ENCODE results near the gene MCM9. TPM values are rescaled to one million over a fixed set of nuclear protein-coding genes. Genes with fewer than 3 reads are reported as not detected.

The MCM9 gene
- polyA plus RNA-seq, 6 donors from 2014 or later, result 15.2 to 39.9 (median 22.3) TPM

- DNase-seq, result no peak
Observed at GRCh38 chr6:118865100-118865391, 69.9 kb downstream of the MCM9 start.

DNA sequence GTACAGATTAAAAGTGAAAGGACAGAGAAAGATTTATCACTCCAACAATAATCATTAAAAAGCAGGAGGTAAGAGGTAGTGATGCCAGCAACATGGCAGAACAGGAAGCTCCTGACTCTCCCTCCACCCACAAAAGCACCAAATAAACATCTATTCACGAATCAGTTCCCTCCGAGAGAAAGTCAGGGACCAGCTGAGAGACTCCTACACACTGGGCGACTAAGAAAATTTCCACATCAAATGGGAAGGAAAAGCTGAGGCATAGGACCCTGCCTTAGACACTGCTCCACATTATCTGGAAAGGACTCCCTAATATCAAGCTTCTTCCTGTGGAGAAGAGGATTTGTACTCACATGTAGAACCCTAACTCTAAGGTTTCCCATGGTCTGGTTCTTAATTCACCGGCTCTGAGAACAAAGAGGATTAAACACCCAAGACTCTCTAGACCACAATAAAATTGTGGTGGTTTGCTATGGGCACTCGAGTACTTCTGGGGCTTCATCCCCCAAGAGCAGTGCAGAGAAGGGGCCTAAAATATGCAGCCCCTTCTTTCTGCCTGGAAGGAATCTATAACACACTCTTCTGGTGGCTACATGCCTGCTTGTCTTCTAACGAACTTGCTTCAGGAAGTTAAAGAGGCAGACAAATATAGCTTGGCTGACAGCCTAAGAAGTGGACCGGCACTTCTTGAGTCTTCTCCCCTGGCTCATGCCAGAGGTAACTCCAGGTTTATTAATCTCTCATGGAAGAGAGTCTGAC lies 70.4 kb downstream of the MCM9 start:
- Mint-ChIP-seq H3K27ac (peak overlapping the region; percentile 62 to 93 (median 76)), H3K36me3 (peaks cover 29 to 33% of the 10 kb centered on the region in 2 donors), H3K4me1 (peaks cover 40 to 63% (median 48%) of the 10 kb centered on the region in 3 donors), H3K9me3 (peaks cover 8 to 32% (median 22%) of the 10 kb centered on the region in 7 donors), H3K27me3 (no peaks in the 10 kb centered on the region), H3K4me3 (peak overlapping the region; percentile 1 to 82 (median 62))
- ATAC-seq (ENCODE audit: low read depth in 2 of 2), result peak in 1 of 2 donors; percentile 36
- no peak for DNase-seq

More at GRCh38 chr6:118865100-118865391, 69.9 kb downstream of the MCM9 start:
- H3K27me3 Mint-ChIP-seq, result no peaks in the 10 kb centered on the region
- peak overlapping the region in 7 of 8 donors; percentile 1 to 82 (median 55) for H3K4me3 Mint-ChIP-seq
- peak overlapping the region in 5 of 6 donors; percentile 62 to 93 (median 73) for H3K27ac Mint-ChIP-seq
- H3K36me3 Mint-ChIP-seq, result peaks cover 30 to 35% of the 10 kb centered on the region in 2 donors
- peaks cover 8 to 34% (median 22%) of the 10 kb centered on the region in 7 donors for H3K9me3 Mint-ChIP-seq
- ATAC-seq (ENCODE audit: low read depth in 2 of 2), result peak in 1 of 2 donors; percentile 11
- H3K4me1 Mint-ChIP-seq, result peaks cover 35 to 63% (median 43%) of the 10 kb centered on the region in 3 donors

GRCh38 chr6:118862443-118862842 lies 72.5 kb downstream of the MCM9 start:
- Mint-ChIP-seq H3K4me1 (peaks cover 44 to 68% (median 57%) of the 10 kb centered on the region in 3 donors), H3K27ac (no peak overlapping the region), H3K36me3 (peaks cover 23 to 26% of the 10 kb centered on the region in 2 donors), H3K9me3 (peaks cover 8 to 30% (median 17%) of the 10 kb centered on the region in 7 donors), H3K27me3 (no peaks in the 10 kb centered on the region), H3K4me3 (peak overlapping the region in 1 of 8 donors; percentile 28)
- ATAC-seq (ENCODE audit: low read depth in 2 of 2) (no peak), DNase-seq (no peak)

- DNase-seq (no peak), ATAC-seq (ENCODE audit: low read depth in 2 of 2) (no peak)
- peaks cover under 1 to 17% (median 9%) of the 10 kb centered on the region in 7 donors for H3K9me3 Mint-ChIP-seq
- no peaks in the 10 kb centered on the region for H3K27me3 Mint-ChIP-seq
- H3K4me1 Mint-ChIP-seq, result peaks cover 42 to 70% (median 49%) of the 10 kb centered on the region in 3 donors
- H3K27ac Mint-ChIP-seq, result no peak overlapping the region
- H3K36me3 Mint-ChIP-seq, result peaks cover 12 to 15% of the 10 kb centered on the region in 2 donors
- H3K4me3 Mint-ChIP-seq, result no peak overlapping the region
Observed at GRCh38 chr6:118860880-118861279, 74.1 kb downstream of the MCM9 start.

DNA sequence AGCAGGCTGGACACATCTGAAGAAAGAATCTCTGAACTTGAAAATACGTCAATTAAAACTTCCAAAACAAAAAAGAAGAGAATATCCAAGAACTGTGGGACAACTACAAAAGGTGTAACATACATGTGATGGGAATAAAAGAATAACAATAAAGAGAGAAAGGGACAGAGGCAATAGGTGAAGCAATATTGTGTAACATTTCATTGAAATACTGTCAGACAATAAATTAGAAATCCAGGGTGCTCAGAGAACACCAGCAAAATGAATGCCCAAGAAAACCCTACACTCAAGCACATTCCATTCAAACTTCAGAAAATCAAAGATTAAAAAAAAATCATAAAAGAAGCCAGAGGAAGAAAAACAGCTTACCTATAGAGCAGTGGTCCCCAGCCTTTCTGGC lies 74.6 kb downstream of the MCM9 start:
- Mint-ChIP-seq H3K27ac (peak overlapping the region in 2 of 6 donors; percentile 3 to 67), H3K4me1 (peaks cover 36 to 67% (median 44%) of the 10 kb centered on the region in 3 donors), H3K9me3 (peaks cover 0 to 15% (median 9%) of the 10 kb centered on the region in 7 donors), H3K36me3 (peaks cover 9 to 15% of the 10 kb centered on the region in 2 donors), H3K27me3 (no peaks in the 10 kb centered on the region), H3K4me3 (peak overlapping the region in 1 of 8 donors; percentile 46)
- DNase-seq, result no peak
- ATAC-seq (ENCODE audit: low read depth in 2 of 2), result no peak

DNA sequence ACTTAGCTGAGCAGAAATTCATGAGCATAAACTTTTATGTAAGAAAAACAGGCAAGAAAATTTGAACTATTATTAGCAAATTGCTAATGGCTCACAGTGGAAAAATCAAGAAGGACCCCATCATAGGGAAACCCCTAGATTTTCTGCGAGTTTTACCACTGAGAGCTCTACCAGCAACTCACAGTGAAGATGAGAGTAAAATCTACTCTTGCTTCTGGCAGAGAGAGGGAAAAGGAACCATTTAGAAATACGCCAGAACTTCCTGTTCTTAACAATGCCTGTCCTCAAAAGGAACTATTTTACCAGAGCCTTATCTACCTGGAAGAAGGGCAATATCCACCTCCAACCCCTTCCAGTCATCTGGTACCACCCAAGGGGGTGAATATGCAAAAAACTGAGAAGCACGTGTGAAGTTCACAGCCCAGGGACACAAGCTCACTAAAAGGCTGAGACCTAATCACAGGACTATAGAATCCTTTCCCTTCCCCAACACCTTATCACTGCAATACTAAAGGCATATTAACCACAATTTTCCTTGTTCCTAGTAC lies 75.4 kb downstream of the MCM9 start:
- Mint-ChIP-seq H3K36me3 (peaks cover 9 to 15% of the 10 kb centered on the region in 2 donors), H3K27me3 (no peaks in the 10 kb centered on the region), H3K4me1 (peaks cover 29 to 60% (median 37%) of the 10 kb centered on the region in 3 donors), H3K9me3 (peaks cover 0 to 15% (median 9%) of the 10 kb centered on the region in 7 donors), H3K27ac (peak overlapping the region in 1 of 6 donors; percentile 3), H3K4me3 (no peak overlapping the region)
- ATAC-seq (ENCODE audit: low read depth in 2 of 2) (no peak), DNase-seq (no peak)

DNA sequence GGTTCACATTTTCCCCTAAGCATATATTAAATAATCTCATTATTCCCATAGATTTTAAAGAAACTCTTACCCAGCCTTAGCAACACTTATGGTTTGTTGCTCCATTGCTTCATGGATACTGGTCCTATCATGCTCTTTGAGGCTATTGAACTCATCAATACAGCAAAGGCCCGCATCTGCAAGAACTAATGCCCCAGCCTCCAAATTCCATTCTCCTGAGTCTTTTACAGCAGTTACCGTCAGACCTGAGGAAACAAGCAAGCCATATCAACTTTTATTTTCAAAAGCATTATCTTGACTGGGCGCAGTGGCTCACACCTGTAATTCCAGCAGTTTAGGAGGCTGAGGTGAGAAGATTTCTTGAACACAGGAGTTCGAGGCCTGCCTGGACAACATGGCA lies 78.7 kb downstream of the MCM9 start:
- H3K27me3 Mint-ChIP-seq, result no peaks in the 10 kb centered on the region
- H3K4me3 Mint-ChIP-seq, result no peak overlapping the region
- peaks cover 0 to 10% (median 7%) of the 10 kb centered on the region in 7 donors for H3K9me3 Mint-ChIP-seq
- ATAC-seq (ENCODE audit: low read depth in 2 of 2) (no peak), DNase-seq (no peak)
- peaks cover 9% of the 10 kb centered on the region in 2 donors for H3K36me3 Mint-ChIP-seq
- H3K27ac Mint-ChIP-seq, result peak overlapping the region in 2 of 6 donors; percentile 36 to 84
- peaks cover 14 to 35% (median 18%) of the 10 kb centered on the region in 3 donors for H3K4me1 Mint-ChIP-seq

GRCh38 chr6:118853408-118853807 lies 81.6 kb downstream of the MCM9 start:
- H3K27ac Mint-ChIP-seq, result no peak overlapping the region
- H3K36me3 Mint-ChIP-seq, result no peaks in the 10 kb centered on the region

DNA sequence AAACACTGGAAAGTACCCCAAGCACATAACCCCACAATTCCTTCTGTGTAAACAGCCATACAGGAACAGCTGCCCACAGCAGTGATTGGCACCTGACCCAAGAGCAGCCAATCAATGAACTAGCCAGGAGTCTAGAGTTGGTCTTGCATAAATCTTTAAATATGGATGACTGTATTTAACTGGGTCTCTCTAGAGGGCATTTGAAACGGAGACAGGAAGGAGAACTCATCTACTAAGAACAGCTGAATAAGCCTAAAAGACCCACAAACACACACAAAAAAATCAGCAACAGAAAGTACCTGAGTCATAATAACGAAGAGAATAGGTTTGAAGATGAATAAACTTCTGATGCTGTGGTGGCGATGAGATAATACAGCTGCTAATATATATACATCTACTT lies 90.0 kb downstream of the MCM9 start:
- Mint-ChIP-seq H3K4me3 (no peak overlapping the region), H3K36me3 (peaks cover 0 to 13% of the 10 kb centered on the region in 2 donors), H3K27me3 (no peaks in the 10 kb centered on the region), H3K27ac (peak overlapping the region in 2 of 6 donors; percentile 8 to 16), H3K9me3 (peaks cover 0 to 2% (median 0%) of the 10 kb centered on the region in 7 donors), H3K4me1 (peaks cover 8 to 28% (median 23%) of the 10 kb centered on the region in 3 donors)
- ATAC-seq (ENCODE audit: low read depth in 2 of 2) (no peak), DNase-seq (no peak)

More at GRCh38 chr6:118853408-118853807, 81.6 kb downstream of the MCM9 start:
- DNase-seq (no peak), ATAC-seq (ENCODE audit: low read depth in 2 of 2) (no peak)
- no peaks in the 10 kb centered on the region for H3K27me3 Mint-ChIP-seq
- no peak overlapping the region for H3K4me3 Mint-ChIP-seq
- H3K9me3 Mint-ChIP-seq, result no peaks in the 10 kb centered on the region
- H3K4me1 Mint-ChIP-seq, result peaks cover 0 to 24% (median 6%) of the 10 kb centered on the region in 3 donors

DNA sequence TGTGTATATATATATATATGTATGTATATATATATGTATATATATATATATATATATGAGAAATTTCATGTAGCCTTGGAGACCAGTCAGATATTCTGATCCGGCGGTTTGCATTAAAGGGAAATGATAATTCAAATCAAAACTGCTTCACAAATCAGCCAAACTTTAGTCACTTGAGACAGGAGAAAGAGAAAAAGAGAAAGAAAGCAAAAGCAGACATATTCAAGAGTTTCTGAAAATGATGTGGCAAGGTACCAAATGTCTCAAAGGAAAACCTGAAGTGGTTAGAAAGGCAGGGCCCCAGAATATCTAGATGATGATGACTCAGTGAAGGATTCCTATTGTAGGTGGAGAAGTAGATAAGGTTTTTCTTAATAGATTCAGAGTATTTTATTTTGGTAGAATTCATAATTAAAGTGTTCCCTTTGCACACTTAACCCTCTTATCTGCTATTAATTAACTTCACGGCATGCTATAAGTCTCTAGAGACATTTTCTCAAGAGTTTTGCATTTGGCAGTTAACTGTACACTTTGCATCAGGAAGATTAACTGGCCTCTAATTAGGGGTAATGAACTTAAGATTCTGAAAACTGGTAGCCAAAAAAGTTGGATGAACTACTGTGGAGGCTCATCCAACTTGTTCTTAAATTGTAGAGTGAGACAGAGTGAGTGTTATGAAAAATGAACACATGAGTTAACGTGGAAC lies 91.1 kb downstream of the MCM9 start:
- peak overlapping the region in 1 of 6 donors; percentile 11 for H3K27ac Mint-ChIP-seq
- no peaks in the 10 kb centered on the region for H3K27me3 Mint-ChIP-seq
- peaks cover 8 to 13% of the 10 kb centered on the region in 2 donors for H3K36me3 Mint-ChIP-seq
- peaks cover 8 to 21% (median 21%) of the 10 kb centered on the region in 3 donors for H3K4me1 Mint-ChIP-seq
- DNase-seq (no peak), ATAC-seq (ENCODE audit: low read depth in 2 of 2) (no peak)
- H3K9me3 Mint-ChIP-seq, result peaks cover 0 to 4% (median 2%) of the 10 kb centered on the region in 7 donors
- H3K4me3 Mint-ChIP-seq, result no peak overlapping the region

DNA sequence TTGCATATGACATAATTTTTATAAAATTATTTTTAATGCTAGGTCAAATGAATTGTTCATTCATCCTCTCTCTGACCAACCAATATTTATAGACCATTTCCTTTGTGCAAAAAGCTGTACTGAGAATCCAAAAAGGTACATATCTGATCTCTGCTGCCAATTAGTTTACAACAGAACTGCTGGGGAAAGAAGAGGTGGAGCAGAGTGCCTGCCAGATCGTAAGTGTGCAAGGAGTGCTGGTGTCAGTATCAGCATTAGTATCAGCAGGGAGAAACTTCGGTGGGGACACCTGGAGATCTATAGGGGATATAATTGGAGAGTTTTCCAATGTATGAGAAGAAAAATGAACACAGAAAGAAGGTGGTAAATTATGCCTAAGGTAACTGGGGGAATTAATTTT lies 104.3 kb downstream of the MCM9 start:
- ATAC-seq (ENCODE audit: low read depth in 2 of 2) (no peak), DNase-seq (no peak)
- no peaks in the 10 kb centered on the region for H3K27me3 Mint-ChIP-seq
- H3K9me3 Mint-ChIP-seq, result peaks cover 0 to 8% (median 0%) of the 10 kb centered on the region in 7 donors
- no peak overlapping the region for H3K4me3 Mint-ChIP-seq
- peaks cover 0 to 21% of the 10 kb centered on the region in 2 donors for H3K36me3 Mint-ChIP-seq
- H3K27ac Mint-ChIP-seq, result peak overlapping the region in 1 of 6 donors; percentile 77
- peaks cover 2 to 8% (median 4%) of the 10 kb centered on the region in 3 donors for H3K4me1 Mint-ChIP-seq

GRCh38 chr6:118829817-118830478 lies 105.0 kb downstream of the MCM9 start:
- Mint-ChIP-seq H3K27me3 (no peaks in the 10 kb centered on the region), H3K4me1 (peaks cover 2 to 8% (median 4%) of the 10 kb centered on the region in 3 donors), H3K4me3 (peak overlapping the region in 1 of 8 donors; percentile 68), H3K36me3 (peaks cover 0 to 29% of the 10 kb centered on the region in 2 donors), H3K27ac (peak overlapping the region in 4 of 6 donors; percentile 2 to 88 (median 19)), H3K9me3 (peaks cover 0 to under 1% (median 0%) of the 10 kb centered on the region in 7 donors)
- DNase-seq (no peak), ATAC-seq (ENCODE audit: low read depth in 2 of 2) (no peak)

DNA sequence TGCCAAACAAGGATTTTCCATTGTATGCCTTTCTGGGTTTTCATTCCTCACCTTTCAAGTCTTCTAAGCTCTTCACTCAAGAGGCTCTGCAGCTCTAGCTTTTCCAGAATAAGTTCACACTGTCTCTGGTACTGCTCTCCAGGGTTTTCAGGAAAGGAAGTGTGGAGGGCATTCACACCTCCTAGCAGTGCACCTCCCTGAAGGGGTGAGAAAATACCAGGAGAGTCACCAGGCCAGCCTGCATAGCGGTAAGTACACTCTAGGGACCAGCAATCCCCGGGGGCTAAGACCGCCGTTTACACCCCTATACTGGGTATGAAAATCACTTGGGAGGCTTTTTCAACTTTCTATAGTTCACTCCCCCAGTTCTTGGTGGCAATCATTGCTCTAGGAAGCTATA lies 108.9 kb downstream of the MCM9 start:
- peaks cover 0 to 4% (median under 1%) of the 10 kb centered on the region in 3 donors for H3K4me1 Mint-ChIP-seq
- peaks cover 0 to 2% (median 0%) of the 10 kb centered on the region in 7 donors for H3K9me3 Mint-ChIP-seq
- ATAC-seq (ENCODE audit: low read depth in 2 of 2) (no peak), DNase-seq (no peak)
- no peaks in the 10 kb centered on the region for H3K27me3 Mint-ChIP-seq
- peaks cover 21 to 30% of the 10 kb centered on the region in 2 donors for H3K36me3 Mint-ChIP-seq
- H3K27ac Mint-ChIP-seq, result peak overlapping the region in 1 of 6 donors; percentile 32
- no peak overlapping the region for H3K4me3 Mint-ChIP-seq

Measured in naive B cell (primary cell).